NCI-H1436 (cell line): ENCODE measurements around the gene SYT5.
"Not testable (repeated sequence)": the region's sequence is repeated elsewhere in the genome, so short reads cannot be mapped to it uniquely, and the experiment has no call there.

ENCODE experiments used
- DNase-seq: peaks from one replicate; lab custom pipeline; 2025; lab: John Stamatoyannopoulos, UW

SYT5 gene

GRCh38 chr19:55166530-55167268, 13.4 kb downstream of the SYT5 start, which contains the start of gene DNAAF3:
Gene DNAAF3, minus strand, starts transcription at chr19:55166613. Its CDS starts 200 bp downstream, at chr19:55166413.
- peak; percentile 99 for DNase-seq

- peak; percentile 87 for DNase-seq
Measured at GRCh38 chr19:55165952-55166529, 14.0 kb downstream of the SYT5 start.

GRCh38 chr19:55161571-55162322, 18.3 kb downstream of the SYT5 start:
- DNase-seq, result no peak

- DNase-seq, result no peak
Measured at GRCh38 chr19:55160986-55161365, 19.1 kb downstream of the SYT5 start.

GRCh38 chr19:55160128-55160985, 19.7 kb downstream of the SYT5 start:
- peak; percentile 99 for DNase-seq

GRCh38 chr19:55158848-55159749, 21.0 kb downstream of the SYT5 start:
- peak; percentile 36 for DNase-seq

- DNase-seq, result no peak
Measured at GRCh38 chr19:55158423-55158822, 21.7 kb downstream of the SYT5 start.

- no peak for DNase-seq
Measured at GRCh38 chr19:55157064-55157908, 22.8 kb downstream of the SYT5 start, which contains the start of gene TNNI3. Gene TNNI3, minus strand, starts transcription at chr19:55157732. Its CDS starts 143 bp downstream, at chr19:55157589.

GRCh38 chr19:55156202-55157063, 23.7 kb downstream of the SYT5 start:
- DNase-seq, result peak; percentile 96

GRCh38 chr19:55155784-55156183, 24.3 kb downstream of the SYT5 start:
- not testable (repeated sequence) for DNase-seq

- no peak for DNase-seq
Measured at GRCh38 chr19:55153652-55154264, 26.3 kb downstream of the SYT5 start.

GRCh38 chr19:55152017-55152416, 28.1 kb downstream of the SYT5 start:
- no peak for DNase-seq

- DNase-seq, result no peak
Measured at GRCh38 chr19:55149078-55150003, 30.7 kb downstream of the SYT5 start, which contains the start of gene TNNT1. Gene TNNT1, minus strand, starts transcription at chr19:55149206. Its CDS starts 2,049 bp downstream, at chr19:55147157.

GRCh38 chr19:55147545-55148251, 32.4 kb downstream of the SYT5 start:
- DNase-seq, result no peak

GRCh38 chr19:55146705-55147273, 33.3 kb downstream of the SYT5 start:
- DNase-seq, result peak; percentile 92

GRCh38 chr19:55146078-55146704, 33.9 kb downstream of the SYT5 start:
- peak; percentile 84 for DNase-seq
